HAP-1 (cell line): ENCODE results near the gene DCBLD1.

Experiments used
- DNase-seq, 2 experiments: peaks; one replicate each; pipeline ENCODE4 v3.0.0-alpha.2; 2016 to 2020; ENCODE audit warnings: low spot score in 2 of 2
- H3K27me3 ChIP-seq: fragments of 250-450 bp; sonication (Bioruptor Pico); 2 replicates; pipeline ENCODE4 v1.5.1; 2020; ENCODE audit warnings: low read depth, mild to moderate bottlenecking, moderate library complexity
- H3K36me3 ChIP-seq: fragments of 250-450 bp; sonication (Bioruptor Pico); replicated peaks from 2 replicates; pipeline ENCODE4 v1.5.1; 2020; ENCODE audit warnings: mild to moderate bottlenecking
- H3K4me1 ChIP-seq: fragments of 250-450 bp; sonication (Bioruptor Pico); 2 replicates; pipeline ENCODE4 v1.5.1; 2020; ENCODE audit warnings: mild to moderate bottlenecking
- H3K4me3 ChIP-seq: fragments of 250-450 bp; sonication (Bioruptor Pico); 2 replicates; pipeline ENCODE4 v1.5.1; 2020; ENCODE audit warnings: mild to moderate bottlenecking, moderate library complexity
- H3K9me3 ChIP-seq: fragments of 250-450 bp; sonication (Bioruptor Pico); 2 replicates; pipeline ENCODE4 v1.5.1; 2020; ENCODE audit warnings: mild to moderate bottlenecking, moderate library complexity
- in situ Hi-C: fragments of 300-500 bp; cut with MboI; formaldehyde crosslinking; loops from 3 replicates; pipeline ENCODE4 v1.14.3; 2020; ENCODE audit warnings: low sequenced_read_pairs, inconsistent platforms, mixed read lengths

DCBLD1 gene

DNA sequence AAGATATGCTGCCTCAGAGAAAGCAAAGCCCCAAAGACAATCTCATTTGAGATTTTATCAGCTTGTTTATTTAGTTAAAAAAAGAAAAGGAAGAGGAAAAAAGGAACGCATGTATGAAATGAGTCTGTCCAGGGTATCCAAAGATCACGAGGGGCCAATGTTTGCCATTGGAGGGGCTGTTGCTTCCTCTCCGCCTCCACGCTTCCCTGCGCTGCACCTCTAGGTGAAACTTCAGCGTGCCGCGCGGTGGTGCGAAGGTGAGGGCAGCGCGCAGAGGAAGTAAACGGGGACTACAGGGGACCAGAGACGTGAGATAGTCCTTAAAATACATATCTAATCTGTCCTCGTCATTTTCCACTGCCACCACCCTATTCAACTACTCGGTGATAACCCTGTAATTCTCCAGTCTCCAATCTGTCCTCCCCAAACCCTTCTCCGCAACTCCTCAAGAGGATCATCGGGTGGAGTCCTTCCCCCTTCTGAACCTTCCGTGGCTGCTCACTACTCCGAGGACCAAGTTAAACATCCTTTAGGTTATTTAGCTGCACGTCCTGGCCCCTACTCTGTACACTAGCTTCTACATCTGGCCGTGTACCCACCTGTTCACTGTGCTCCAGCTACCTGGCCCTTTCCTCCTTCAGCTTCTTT, 1.1 kb upstream of the DCBLD1 start:
- peaks cover 14% of the 10 kb centered on the region for H3K4me1 ChIP-seq
- H3K27me3 ChIP-seq: no peaks in the 10 kb centered on the region
- H3K4me3 ChIP-seq: no peak overlapping the region
- DNase-seq: no peak
- in situ Hi-C loops: no loop called here
- H3K36me3 ChIP-seq: peaks cover under 1% of the 10 kb centered on the region; the same call in 1 of the 2 replicates
- H3K9me3 ChIP-seq: no peaks in the 10 kb centered on the region; the same call in 1 of the 2 replicates

DNA sequence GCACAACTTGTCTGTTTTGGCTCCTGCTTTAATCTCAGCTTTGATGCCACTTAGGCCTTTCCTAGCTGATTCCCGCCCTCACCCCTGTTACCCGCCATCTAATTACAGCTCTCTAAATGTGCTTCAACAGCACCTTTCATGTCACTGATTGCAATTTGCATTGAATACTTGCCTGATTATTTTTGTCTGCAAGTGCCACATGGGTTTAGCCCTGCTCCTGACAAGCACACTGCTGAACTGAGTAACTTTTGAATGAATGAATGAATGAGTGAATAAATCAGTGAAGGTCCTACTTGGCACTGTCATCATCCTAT, 591 bp upstream of the DCBLD1 start:
- in situ Hi-C loops: no loop called here

DNA sequence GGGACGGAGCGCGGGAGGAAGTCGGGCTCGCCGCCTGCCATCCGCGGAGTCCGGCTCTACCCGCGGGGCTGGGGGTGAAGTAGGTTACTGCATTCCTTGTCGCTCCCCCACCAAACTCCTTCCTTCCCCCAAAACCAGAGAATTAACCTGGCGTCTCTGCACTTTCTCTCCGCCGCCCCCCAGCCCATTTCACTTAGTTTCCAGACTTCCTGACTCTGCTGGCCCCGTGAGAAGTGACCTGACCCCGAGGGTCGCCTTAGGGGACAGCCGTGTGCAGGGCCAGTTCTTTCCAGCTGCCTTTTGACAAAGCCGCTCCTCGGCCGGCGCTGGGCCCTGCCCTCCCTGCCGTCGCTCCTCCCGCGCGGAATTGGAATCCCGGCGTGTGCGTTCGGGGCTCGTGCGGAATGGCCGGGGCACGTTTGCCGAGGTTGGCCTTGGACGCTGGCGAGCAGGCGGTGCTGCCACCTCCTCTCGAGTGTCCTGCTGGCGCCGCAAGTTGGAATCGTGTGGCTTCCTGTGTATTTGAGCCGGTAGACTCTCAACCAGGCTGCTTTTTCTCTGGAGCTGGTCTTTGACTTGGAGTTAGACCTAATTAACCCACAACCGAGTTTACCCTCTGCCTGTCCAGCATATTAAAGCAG, 650 bp downstream of the DCBLD1 start:
- peaks cover 14% of the 10 kb centered on the region for H3K4me1 ChIP-seq
- peaks cover 4% of the 10 kb centered on the region for H3K36me3 ChIP-seq
- in situ Hi-C loops: no loop called here
- H3K27me3 ChIP-seq: no peaks in the 10 kb centered on the region
- H3K9me3 ChIP-seq: no peaks in the 10 kb centered on the region; the same call in 1 of the 2 replicates
- H3K4me3 ChIP-seq: peak overlapping the region; percentile 71
- peak; percentile 37 to 74 for DNase-seq

More for the DNA sequence above, 591 bp upstream of the DCBLD1 start:
- Histone ChIP-seq H3K36me3 (peaks cover 4% of the 10 kb centered on the region), H3K27me3 (no peaks in the 10 kb centered on the region), H3K4me1 (peaks cover 14% of the 10 kb centered on the region), H3K4me3 (peak overlapping the region; percentile 37), H3K9me3 (no peaks in the 10 kb centered on the region; the same call in 1 of the 2 replicates)
- DNase-seq: no peak

DNA sequence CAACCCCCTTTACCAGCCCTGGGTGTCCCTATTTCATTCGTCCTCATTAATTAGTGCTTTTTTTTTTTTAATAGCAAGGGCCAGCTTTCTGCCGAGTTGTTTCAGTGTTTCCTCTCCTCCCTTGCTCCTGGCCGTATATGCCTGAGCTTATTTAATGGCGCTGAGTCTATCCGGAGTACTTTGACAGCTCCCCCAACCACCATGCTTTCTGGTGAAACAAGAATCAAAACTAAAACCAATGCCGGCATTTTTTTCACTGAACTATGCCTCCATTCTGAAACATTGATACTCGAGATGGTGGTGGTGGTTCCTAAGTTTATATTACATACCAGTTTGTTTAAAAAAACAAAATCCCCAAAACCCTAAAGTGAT, 1.2 kb downstream of the DCBLD1 start:
- Histone ChIP-seq H3K36me3 (peaks cover 4% of the 10 kb centered on the region), H3K9me3 (no peaks in the 10 kb centered on the region; the same call in 1 of the 2 replicates), H3K4me1 (peaks cover 14% of the 10 kb centered on the region), H3K27me3 (no peaks in the 10 kb centered on the region), H3K4me3 (peak overlapping the region; percentile 71)
- in situ Hi-C loops: no loop called here
- DNase-seq: peak; percentile 38 to 39

DNA sequence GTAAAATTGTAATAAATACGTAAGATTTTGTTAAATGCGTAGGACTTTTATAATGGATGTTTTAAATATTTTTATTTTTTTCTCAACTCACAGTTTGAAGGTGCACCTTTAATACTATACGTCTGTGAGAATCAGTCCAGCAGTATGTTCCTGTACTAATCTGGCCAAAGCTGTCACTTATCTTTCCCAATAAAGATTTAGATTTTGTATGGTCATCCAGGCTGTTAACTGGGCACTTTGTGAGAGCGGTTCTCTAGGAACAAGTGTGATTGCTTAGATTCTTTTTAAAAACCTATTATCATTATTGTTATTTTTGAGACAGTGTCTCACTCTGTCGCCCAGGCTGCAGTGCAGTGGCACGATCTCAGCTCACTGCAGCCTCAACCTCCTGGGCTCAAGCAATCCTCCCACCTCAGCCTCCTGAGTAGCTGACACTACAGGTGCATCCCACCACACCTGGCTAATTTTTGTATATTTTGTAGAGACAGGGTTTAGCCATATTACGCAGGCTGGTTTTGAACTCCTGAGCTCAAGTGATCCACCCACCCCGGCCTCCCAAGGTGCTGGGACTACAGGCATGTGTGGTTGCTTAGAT, 1.7 kb downstream of the DCBLD1 start:
- H3K4me1 ChIP-seq: peaks cover 14% of the 10 kb centered on the region
- in situ Hi-C loops: no loop called here
- H3K27me3 ChIP-seq: no peaks in the 10 kb centered on the region
- peaks cover 4% of the 10 kb centered on the region for H3K36me3 ChIP-seq
- no peaks in the 10 kb centered on the region; the same call in 1 of the 2 replicates for H3K9me3 ChIP-seq
- no peak for DNase-seq
- peak overlapping the region; percentile 71 for H3K4me3 ChIP-seq

DNA sequence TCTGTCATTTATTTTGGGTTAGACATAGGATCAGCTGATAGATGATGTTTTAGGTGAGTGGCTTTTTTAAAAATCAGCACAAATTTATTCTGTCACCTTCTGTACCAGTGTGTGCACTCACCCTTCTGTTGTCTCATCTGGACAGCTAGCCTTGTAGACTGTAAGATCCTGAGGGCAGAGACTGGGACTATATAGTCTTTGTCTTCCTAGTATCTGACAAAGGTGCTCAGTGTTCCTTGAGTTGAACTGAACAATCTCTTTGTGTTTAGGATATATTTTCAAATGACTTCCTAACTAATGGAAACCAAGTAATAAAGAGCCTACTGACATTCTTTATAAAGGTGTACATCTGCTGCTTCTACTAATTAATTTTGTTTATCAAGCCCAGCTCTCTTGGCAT, 3.0 kb downstream of the DCBLD1 start:
- H3K4me1 ChIP-seq: peaks cover 16% of the 10 kb centered on the region
- peaks cover 4% of the 10 kb centered on the region for H3K36me3 ChIP-seq
- DNase-seq: no peak
- no peaks in the 10 kb centered on the region; the same call in 1 of the 2 replicates for H3K9me3 ChIP-seq
- H3K4me3 ChIP-seq: no peak overlapping the region
- in situ Hi-C loops: no loop called here
- no peaks in the 10 kb centered on the region for H3K27me3 ChIP-seq

DNA sequence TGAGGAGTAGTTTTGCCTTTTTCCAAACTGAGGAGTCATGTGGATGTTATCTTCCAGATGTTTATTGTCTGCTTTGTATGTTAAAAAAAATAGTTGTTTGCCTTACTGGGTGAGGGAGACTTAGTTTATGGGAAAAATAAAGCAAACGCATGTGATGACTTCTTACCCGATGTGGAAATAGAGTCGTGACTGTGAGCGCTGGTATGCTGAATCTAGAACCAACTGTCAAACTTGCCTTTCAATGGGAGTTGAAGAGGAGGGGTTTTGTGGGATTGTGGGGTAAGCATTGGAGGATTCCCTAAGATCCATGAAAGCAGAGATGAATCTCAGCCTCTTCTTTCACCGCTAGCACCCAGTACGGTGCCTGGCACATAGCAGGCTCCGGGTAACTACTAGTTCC, 5.3 kb downstream of the DCBLD1 start:
- Histone ChIP-seq H3K4me1 (peaks cover 18% of the 10 kb centered on the region), H3K36me3 (peaks cover 4% of the 10 kb centered on the region), H3K9me3 (no peaks in the 10 kb centered on the region; the same call in 1 of the 2 replicates), H3K27me3 (no peaks in the 10 kb centered on the region), H3K4me3 (no peak overlapping the region)
- DNase-seq: no peak
- in situ Hi-C loops: no loop called here

DNA sequence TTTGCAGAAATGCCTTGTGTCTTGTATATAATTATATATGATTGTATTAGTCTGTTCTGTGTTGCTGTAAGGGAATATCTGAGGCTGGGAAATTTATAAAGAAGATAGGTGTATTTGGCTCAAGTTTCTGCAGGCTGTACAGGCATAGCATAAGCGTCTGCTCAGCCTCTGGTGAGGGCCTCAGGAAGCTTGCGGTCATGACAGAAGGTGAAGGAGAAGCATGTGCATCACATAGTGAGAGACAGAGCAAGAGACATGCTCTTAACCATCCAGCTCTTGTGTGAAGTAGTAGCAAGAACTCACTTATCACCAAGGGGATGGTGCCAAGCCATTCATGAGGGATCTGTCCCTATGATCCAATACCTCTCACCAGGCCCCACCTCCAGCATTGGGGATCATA, 6.5 kb downstream of the DCBLD1 start:
- no peak for DNase-seq
- Histone ChIP-seq H3K4me1 (peaks cover 15% of the 10 kb centered on the region), H3K9me3 (no peaks in the 10 kb centered on the region; the same call in 1 of the 2 replicates), H3K4me3 (no peak overlapping the region), H3K27me3 (no peaks in the 10 kb centered on the region), H3K36me3 (peaks cover 4% of the 10 kb centered on the region)
- in situ Hi-C loops: no loop called here

DNA sequence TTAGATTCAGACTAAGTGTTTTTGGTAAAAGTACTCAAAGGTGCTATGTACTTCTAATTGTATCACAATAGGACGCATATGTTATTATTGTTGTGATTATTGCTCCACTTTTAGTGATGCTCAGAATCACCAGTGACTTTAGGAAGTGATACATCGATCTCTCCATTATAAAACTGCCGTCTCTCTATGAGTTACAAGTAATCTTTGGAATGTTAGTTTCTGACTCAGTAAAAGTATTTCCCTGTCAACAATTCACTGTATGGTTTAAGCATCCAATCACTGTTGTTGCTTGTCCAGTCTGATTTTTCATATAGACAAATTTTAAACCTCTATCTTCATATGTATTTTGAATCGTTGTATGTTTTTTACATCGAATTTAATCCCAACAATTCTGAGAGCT, 9.4 kb downstream of the DCBLD1 start:
- Histone ChIP-seq H3K36me3 (no peaks in the 10 kb centered on the region; the same call in 1 of the 2 replicates), H3K4me3 (no peak overlapping the region), H3K27me3 (no peaks in the 10 kb centered on the region), H3K4me1 (peaks cover 5% of the 10 kb centered on the region; the same call in 1 of the 2 replicates), H3K9me3 (no peaks in the 10 kb centered on the region)
- DNase-seq: no peak
- in situ Hi-C loops: no loop called here

DNA sequence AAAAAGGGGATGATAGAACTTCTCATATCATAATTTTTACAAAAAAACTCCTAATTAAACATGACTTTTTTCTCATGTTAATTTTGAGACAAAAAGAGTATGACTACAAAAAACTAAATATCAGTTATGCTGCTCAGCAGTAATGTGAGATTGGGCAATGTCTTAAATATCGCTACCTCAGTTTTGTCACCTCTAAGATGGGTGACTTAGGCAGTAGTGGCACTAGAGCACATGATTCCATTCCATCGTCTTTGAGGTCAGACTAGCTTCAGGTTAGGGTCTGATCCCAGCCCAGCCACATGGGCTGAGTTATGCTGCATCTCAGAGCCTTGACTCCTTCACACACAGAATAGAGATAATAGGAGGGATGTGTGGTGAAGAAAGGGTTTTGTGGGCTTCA, 11.0 kb downstream of the DCBLD1 start:
- no peak for DNase-seq
- no peak overlapping the region for H3K4me3 ChIP-seq
- no peaks in the 10 kb centered on the region for H3K9me3 ChIP-seq
- H3K27me3 ChIP-seq: no peaks in the 10 kb centered on the region
- H3K36me3 ChIP-seq: no peaks in the 10 kb centered on the region
- H3K4me1 ChIP-seq: peaks cover 5% of the 10 kb centered on the region; the same call in 1 of the 2 replicates
- in situ Hi-C loops: no loop called here

DNA sequence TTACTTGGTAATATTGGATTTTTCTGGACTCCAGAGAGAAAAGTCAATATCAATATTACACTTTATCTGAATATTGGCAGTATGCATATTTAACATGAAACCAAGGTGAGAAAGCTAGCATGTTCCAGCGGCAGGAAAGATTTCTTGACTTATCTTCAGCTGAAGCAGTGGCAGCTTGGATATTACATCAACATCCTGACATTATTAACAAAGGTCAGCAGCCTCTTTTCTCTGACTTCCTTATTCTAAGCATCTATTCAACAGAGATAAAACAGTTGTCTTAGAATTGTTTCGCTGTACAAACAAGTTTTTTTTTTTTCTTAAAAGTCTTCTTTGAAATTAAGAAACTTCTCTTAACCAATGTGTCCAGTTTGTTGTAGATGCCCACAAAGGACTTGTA, 11.8 kb downstream of the DCBLD1 start:
- Histone ChIP-seq H3K4me3 (no peak overlapping the region), H3K9me3 (no peaks in the 10 kb centered on the region), H3K36me3 (no peaks in the 10 kb centered on the region), H3K27me3 (no peaks in the 10 kb centered on the region), H3K4me1 (peaks cover 5% of the 10 kb centered on the region; the same call in 1 of the 2 replicates)
- in situ Hi-C loops: no loop called here
- no peak for DNase-seq

DNA sequence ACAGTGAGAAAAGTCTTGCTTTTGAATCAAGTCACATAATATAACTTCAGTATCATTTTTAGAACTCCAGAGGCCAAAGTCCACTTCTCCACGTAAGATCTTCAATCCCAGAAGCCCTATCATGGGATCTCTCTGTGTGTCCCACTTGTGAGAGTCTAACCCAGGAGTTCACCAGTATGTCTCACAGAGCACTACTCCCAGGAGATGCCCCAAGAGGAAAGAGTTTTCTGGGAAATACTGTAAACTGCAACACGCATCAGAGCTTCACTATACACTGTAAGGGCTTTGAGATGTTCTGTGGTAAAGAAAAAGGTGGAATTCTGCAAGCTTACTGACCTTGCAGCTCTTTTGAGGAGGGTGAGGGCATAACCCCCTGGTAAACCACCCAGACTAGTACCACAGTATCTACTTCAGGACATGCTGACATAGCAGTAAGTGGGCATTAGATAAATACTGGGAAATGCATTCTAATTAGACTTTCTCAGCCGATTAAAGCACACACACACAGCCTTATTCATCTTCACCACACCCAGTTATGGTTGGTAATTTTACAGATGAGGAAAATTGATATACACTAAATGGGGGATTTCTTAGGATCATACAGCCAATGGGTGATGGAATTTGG, 12.3 kb downstream of the DCBLD1 start:
- Histone ChIP-seq H3K9me3 (no peaks in the 10 kb centered on the region), H3K36me3 (no peaks in the 10 kb centered on the region), H3K27me3 (no peaks in the 10 kb centered on the region), H3K4me1 (peaks cover 5% of the 10 kb centered on the region; the same call in 1 of the 2 replicates), H3K4me3 (no peak overlapping the region)
- in situ Hi-C loops: no loop called here
- DNase-seq: no peak

DNA sequence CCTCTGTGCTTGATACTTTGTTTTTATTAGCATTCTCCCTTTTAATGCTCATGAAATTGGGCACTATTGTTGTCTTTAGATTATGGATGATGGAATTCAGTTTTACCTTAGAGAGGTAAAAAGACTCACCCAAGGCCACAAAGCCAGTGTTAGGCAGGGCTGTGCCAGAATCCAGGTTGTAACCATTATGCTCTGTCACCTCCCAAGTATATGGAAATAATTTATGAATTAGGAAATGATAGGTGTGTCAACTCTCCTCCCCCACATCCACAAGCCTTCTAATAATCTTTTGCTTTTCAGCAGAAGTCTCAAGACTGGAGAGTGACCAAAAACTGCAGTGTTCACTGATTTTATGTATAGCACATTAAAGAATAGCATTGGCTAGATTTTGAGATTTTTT, 13.0 kb downstream of the DCBLD1 start:
- no peak for DNase-seq
- Histone ChIP-seq H3K27me3 (no peaks in the 10 kb centered on the region), H3K9me3 (no peaks in the 10 kb centered on the region), H3K36me3 (no peaks in the 10 kb centered on the region), H3K4me3 (no peak overlapping the region), H3K4me1 (peaks cover 3% of the 10 kb centered on the region; the same call in 1 of the 2 replicates)
- in situ Hi-C loops: no loop called here

DNA sequence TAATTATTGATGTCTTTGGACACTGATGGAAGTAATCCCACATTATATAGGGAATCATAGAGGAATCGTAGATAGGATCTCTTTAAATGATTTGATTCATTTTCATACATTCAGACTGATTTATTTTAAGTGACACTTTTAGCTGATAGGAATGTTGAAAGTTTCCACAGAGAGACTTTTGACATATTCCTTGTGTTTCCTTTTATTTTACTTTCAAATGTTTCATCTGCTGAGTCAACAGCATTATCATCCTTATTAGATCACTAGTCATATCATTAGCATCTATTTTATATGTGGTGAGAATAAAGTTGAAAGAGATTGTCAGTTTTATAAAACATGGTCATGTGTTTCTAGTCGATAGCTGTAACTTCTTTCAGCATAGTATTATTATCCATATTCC, 13.4 kb downstream of the DCBLD1 start:
- in situ Hi-C loops: no loop called here
- H3K4me1 ChIP-seq: no peaks in the 10 kb centered on the region
- no peak overlapping the region for H3K4me3 ChIP-seq
- no peaks in the 10 kb centered on the region for H3K9me3 ChIP-seq
- no peaks in the 10 kb centered on the region for H3K36me3 ChIP-seq
- H3K27me3 ChIP-seq: no peaks in the 10 kb centered on the region
- no peak for DNase-seq
